SK-N-MC (cell line): ENCODE measurements around the gene BACH2.

Experiments used
- EZH2 ChIP-seq: fragments of 200-600 bp; sonication (generic); IDR thresholded peaks from one replicate; pipeline ENCODE4 v1.6.1; 2017; ENCODE audit warnings: antibody characterized with exemption
- FOXP2 ChIP-seq: optimal IDR thresholded peaks from 2 replicates; pipeline ENCODE3; 2011; ENCODE audit warnings: mild to moderate bottlenecking, moderate library complexity; ENCODE audit not compliant: insufficient read depth; ENCODE audit errors: extremely low read length, control extremely low read depth
- POLR2AphosphoS5 ChIP-seq: IDR thresholded peaks from 2 replicates; pipeline ENCODE4 v1.6.1; 2012; ENCODE audit warnings: mild to moderate bottlenecking, low read depth, low read length, borderline replicate concordance

GRCh38 chr6:89940225-89941027 is 356.2 kb downstream of the BACH2 start:
- no peak for TF ChIP-seq POLR2AphosphoS5
- TF ChIP-seq EZH2, result no peak
- TF ChIP-seq FOXP2, result no peak
